Naive B cell (primary cell): ENCODE data around the gene ZNF333. TPM values are rescaled to one million over a fixed set of nuclear protein-coding genes. Genes with fewer than 3 reads are reported as not detected.
A peak's percentile ranks its signal among the peaks of the same experiment; 100 is the strongest.
"Not testable (repeated sequence)": the region's sequence is repeated elsewhere in the genome, so short reads cannot be mapped to it uniquely, and the experiment has no call there.

Source experiments
- ATAC-seq, 2 donors: fragments of 150-1000 bp; cut with Tn5 transposase; 2 replicates each; pipeline ENCODE4 v1.10.0; 2021; ENCODE audit warnings: low read depth in 2 of 2, mild to moderate bottlenecking in 2 of 2, moderate library complexity in 2 of 2
- DNase-seq: peaks from one replicate; pipeline ENCODE4 v3.0.0; 2022
- H3K27ac Mint-ChIP-seq, 6 donors: one replicate each; pipeline ENCODE4 v1.8.0; 2020 to 2022; ENCODE audit warnings: mild to moderate bottlenecking in 6 of 6, mixed read lengths in 6 of 6, moderate library complexity in 5 of 6, inconsistent platforms in 2 of 6
- H3K27me3 Mint-ChIP-seq, 3 donors: one replicate each; pipeline ENCODE4 v1.8.0; 2021 to 2022; ENCODE audit warnings: mixed read lengths in 3 of 3, mild to moderate bottlenecking in 1 of 3
- H3K36me3 Mint-ChIP-seq, 2 donors: one replicate each; pipeline ENCODE4 v1.8.0; 2020 to 2022; ENCODE audit warnings: mixed read lengths in 2 of 2, inconsistent platforms in 1 of 2, mild to moderate bottlenecking in 1 of 2
- H3K4me1 Mint-ChIP-seq, 3 donors: one replicate each; pipeline ENCODE4 v1.8.0; 2020 to 2022; ENCODE audit warnings: mixed read lengths in 3 of 3, inconsistent platforms in 1 of 3, mild to moderate bottlenecking in 1 of 3, moderate library complexity in 1 of 3
- H3K4me3 Mint-ChIP-seq, 8 donors: one replicate each; pipeline ENCODE4 v1.8.0; 2020 to 2022; ENCODE audit warnings: mild to moderate bottlenecking in 8 of 8, mixed read lengths in 8 of 8, moderate library complexity in 8 of 8, inconsistent platforms in 2 of 8
- H3K9me3 Mint-ChIP-seq, 7 donors: one replicate each; pipeline ENCODE4 v1.8.0; 2020 to 2022; ENCODE audit warnings: mixed read lengths in 7 of 7, mild to moderate bottlenecking in 5 of 7, inconsistent platforms in 2 of 7, moderate library complexity in 1 of 7
- polyA plus RNA-seq, 6 donors: library from polyadenylated mRNA; unstranded; fragments of 300-500 nt; fragmentation: Illumina TruSeq; gene quantifications; one replicate each; pipeline ENCODE4 v1.2.3, GENCODE V29; 2021; ENCODE audit warnings: low read depth in 6 of 6

ZNF333 gene
- polyA plus RNA-seq, 6 donors from 2014 or later: 8.6 to 18.1 (median 11.0) TPM

- Mint-ChIP-seq H3K4me1 (peaks cover 2 to 6% (median 4%) of the 10 kb centered on the region in 3 donors), H3K4me3 (no peak overlapping the region), H3K36me3 (no peaks in the 10 kb centered on the region), H3K27me3 (peaks cover 0 to 22% (median 9%) of the 10 kb centered on the region in 3 donors), H3K27ac (peak overlapping the region in 1 of 6 donors; percentile 44), H3K9me3 (peaks cover 0 to 2% (median 0%) of the 10 kb centered on the region in 7 donors)
- no peak for ATAC-seq
- DNase-seq: no peak
These were observed 73.8 kb downstream of the ZNF333 start for GRCh38 chr19:14763497-14764145.

DNA sequence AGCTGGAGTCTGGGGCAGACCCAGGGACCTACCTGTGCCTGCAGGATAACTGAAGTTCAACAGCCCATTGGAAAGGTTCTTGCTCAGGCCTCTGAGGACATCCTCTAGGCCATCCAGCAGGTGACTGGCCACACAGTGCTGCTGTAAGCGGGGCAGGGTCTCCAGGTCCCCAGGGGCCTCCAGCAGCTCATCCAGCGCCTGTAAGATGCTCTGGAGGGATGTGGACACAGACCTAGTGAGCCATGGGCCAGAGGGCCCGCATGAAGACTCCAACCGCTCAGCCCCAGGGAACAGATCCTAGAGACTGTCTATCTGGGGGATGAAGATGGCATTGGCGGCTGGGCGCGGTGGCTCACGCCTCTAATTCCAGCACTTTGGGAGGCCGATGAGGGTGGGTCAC, 74.6 kb downstream of the ZNF333 start:
- Mint-ChIP-seq H3K9me3 (peaks cover 0 to 2% (median 0%) of the 10 kb centered on the region in 7 donors), H3K27ac (peak overlapping the region in 1 of 6 donors; percentile 30), H3K4me1 (peaks cover 2 to 6% (median 4%) of the 10 kb centered on the region in 3 donors), H3K4me3 (no peak overlapping the region), H3K36me3 (no peaks in the 10 kb centered on the region), H3K27me3 (peaks cover 0 to 22% (median 9%) of the 10 kb centered on the region in 3 donors)
- ATAC-seq: no peak
- DNase-seq: no peak

- H3K27me3 Mint-ChIP-seq: peaks cover 0 to 22% (median 9%) of the 10 kb centered on the region in 3 donors
- not testable (repeated sequence) for ATAC-seq, H3K4me3 Mint-ChIP-seq, H3K9me3 Mint-ChIP-seq, H3K4me1 Mint-ChIP-seq, H3K36me3 Mint-ChIP-seq, DNase-seq
- H3K27ac Mint-ChIP-seq: peak overlapping the region in 2 of 6 donors; percentile 39 to 61
These were observed 75.6 kb downstream of the ZNF333 start for GRCh38 chr19:14765403-14765802.

DNA sequence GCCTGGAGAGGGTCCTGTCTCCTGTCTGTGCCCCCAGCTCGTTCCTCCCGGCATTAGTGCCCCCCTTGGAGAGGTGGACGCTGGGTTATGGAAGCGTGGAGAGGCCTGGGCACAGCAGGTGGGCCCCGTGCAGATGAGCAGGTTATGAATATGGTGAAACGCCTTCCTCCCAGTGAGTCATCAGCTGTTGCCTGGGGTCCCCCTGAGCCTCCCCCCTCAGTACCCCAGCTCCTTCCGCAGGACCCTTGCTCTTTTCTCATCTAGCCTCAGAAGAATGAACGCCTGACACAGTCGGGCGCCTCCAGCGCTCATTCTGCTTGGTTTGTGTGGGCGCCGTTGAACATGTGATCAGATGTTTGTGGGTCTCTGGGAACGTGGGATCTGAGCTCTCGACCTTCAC, 76.0 kb downstream of the ZNF333 start:
- H3K9me3 Mint-ChIP-seq, H3K4me1 Mint-ChIP-seq, DNase-seq, ATAC-seq, H3K36me3 Mint-ChIP-seq: not testable (repeated sequence)
- peaks cover 0 to 22% (median 9%) of the 10 kb centered on the region in 3 donors for H3K27me3 Mint-ChIP-seq
- peak overlapping the region in 1 of 8 donors; percentile 37 for H3K4me3 Mint-ChIP-seq
- peak overlapping the region in 1 of 6 donors; percentile 54 for H3K27ac Mint-ChIP-seq

- H3K9me3 Mint-ChIP-seq: peaks cover 0 to 2% (median 0%) of the 10 kb centered on the region in 7 donors
These were observed 77.7 kb downstream of the ZNF333 start for GRCh38 chr19:14767466-14767971.

DNA sequence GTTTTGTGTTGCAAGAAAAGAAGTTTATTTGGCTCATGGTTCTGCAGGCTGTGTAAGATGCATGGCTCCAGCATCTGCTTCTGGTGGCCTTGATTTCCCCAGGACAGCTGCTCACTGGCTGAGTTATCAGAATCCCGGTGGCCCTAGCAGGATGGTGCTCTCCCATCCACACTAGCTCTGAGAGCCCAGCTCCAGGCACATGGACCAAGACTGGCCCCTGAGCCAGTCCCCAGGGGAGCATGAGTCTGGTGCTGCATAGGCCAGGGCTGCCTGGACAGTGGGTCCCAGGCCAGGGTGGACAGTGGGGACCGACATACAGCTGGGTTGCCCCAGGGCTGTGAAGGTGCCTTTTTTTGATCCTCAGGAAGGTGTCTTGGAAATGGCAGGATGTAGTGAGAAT, 78.2 kb downstream of the ZNF333 start:
- H3K27ac Mint-ChIP-seq: peak overlapping the region in 1 of 6 donors; percentile 74
- ATAC-seq (no peak), DNase-seq (no peak)
- H3K36me3 Mint-ChIP-seq: no peaks in the 10 kb centered on the region
- peaks cover 0 to 2% (median 0%) of the 10 kb centered on the region in 7 donors for H3K9me3 Mint-ChIP-seq
- no peak overlapping the region for H3K4me3 Mint-ChIP-seq
- H3K4me1 Mint-ChIP-seq: peaks cover 8 to 12% (median 12%) of the 10 kb centered on the region in 3 donors
- peaks cover 0 to 22% (median 9%) of the 10 kb centered on the region in 3 donors for H3K27me3 Mint-ChIP-seq

More at GRCh38 chr19:14767466-14767971, 77.7 kb downstream of the ZNF333 start:
- Mint-ChIP-seq H3K27me3 (peaks cover 0 to 22% (median 9%) of the 10 kb centered on the region in 3 donors), H3K36me3 (no peaks in the 10 kb centered on the region), H3K4me1 (peaks cover 8 to 12% (median 12%) of the 10 kb centered on the region in 3 donors), H3K27ac (peak overlapping the region in 1 of 6 donors; percentile 63), H3K4me3 (no peak overlapping the region)
- no peak for DNase-seq
- no peak for ATAC-seq

- no peak overlapping the region for H3K27ac Mint-ChIP-seq
- H3K36me3 Mint-ChIP-seq: no peaks in the 10 kb centered on the region
These were observed 79.4 kb downstream of the ZNF333 start for GRCh38 chr19:14769201-14769600.

GRCh38 chr19:14770136-14770535, 80.3 kb downstream of the ZNF333 start:
- ATAC-seq (no peak), DNase-seq (no peak)
- H3K27me3 Mint-ChIP-seq: peaks cover 0 to 19% (median 9%) of the 10 kb centered on the region in 3 donors
- no peaks in the 10 kb centered on the region for H3K36me3 Mint-ChIP-seq
- peaks cover 7 to 15% (median 8%) of the 10 kb centered on the region in 3 donors for H3K4me1 Mint-ChIP-seq
- peak overlapping the region in 2 of 6 donors; percentile 2 to 65 for H3K27ac Mint-ChIP-seq
- no peak overlapping the region for H3K4me3 Mint-ChIP-seq
- peaks cover 0 to 1% (median 0%) of the 10 kb centered on the region in 7 donors for H3K9me3 Mint-ChIP-seq

More at GRCh38 chr19:14769201-14769600, 79.4 kb downstream of the ZNF333 start:
- H3K9me3 Mint-ChIP-seq: peaks cover 0 to 1% (median 0%) of the 10 kb centered on the region in 7 donors
- H3K4me1 Mint-ChIP-seq: peaks cover 7 to 15% (median 8%) of the 10 kb centered on the region in 3 donors
- H3K4me3 Mint-ChIP-seq: peak overlapping the region in 1 of 8 donors; percentile 41
- DNase-seq (no peak), ATAC-seq (no peak)
- H3K27me3 Mint-ChIP-seq: peaks cover 0 to 24% (median 10%) of the 10 kb centered on the region in 3 donors

DNA sequence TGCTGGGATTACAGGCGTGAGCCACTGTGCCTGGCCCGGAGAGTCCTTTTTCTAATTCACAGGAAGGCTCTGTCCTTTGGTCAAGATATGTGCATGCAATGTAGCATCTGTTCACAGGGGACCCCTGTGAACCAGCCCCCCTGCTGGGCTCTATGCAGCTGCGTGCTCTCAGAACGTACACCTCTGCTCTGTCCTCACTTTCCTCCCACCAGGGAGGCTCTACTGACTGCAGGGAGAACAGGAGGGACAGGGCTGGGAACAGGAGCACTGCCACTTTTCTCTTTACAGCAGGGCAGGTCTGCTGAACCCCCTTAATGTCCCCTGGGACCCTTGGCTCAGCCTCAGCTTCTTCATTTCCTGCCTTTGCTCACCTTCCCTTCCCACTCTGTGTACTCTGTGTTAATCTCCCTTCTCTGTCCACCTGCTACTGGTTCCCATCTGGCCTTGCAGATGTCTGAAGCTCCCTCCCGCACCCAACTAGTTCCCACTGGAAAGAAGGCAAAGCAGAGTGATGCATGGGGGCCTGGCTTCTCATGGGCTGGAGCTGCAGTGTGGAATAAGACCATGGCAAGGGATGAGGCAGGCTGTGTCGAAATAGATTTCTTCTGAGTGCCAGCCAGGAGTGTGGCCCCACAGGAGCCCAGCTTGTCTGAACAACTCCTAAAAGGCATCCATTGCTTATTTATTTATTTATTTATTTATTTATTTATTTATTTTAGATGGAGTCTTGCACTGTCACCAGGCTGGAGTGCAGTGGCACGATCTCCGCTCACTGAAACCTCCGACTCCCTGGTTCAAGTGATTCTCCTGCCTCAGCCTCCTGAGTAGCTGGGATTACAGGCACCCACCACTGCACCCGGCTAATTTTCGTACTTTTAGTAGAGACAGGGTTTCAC, 81.3 kb downstream of the ZNF333 start:
- Mint-ChIP-seq H3K4me1 (peaks cover 12 to 25% (median 15%) of the 10 kb centered on the region in 3 donors), H3K9me3 (no peaks in the 10 kb centered on the region), H3K27ac (no peak overlapping the region), H3K4me3 (peak overlapping the region in 1 of 8 donors; percentile 62), H3K36me3 (no peaks in the 10 kb centered on the region), H3K27me3 (peaks cover 0 to 18% (median 15%) of the 10 kb centered on the region in 3 donors)
- DNase-seq (no peak), ATAC-seq (peak in 1 of 2 donors; percentile 25)

GRCh38 chr19:14772467-14772866, 82.6 kb downstream of the ZNF333 start:
- DNase-seq: no peak
- peaks cover under 1 to 26% (median 17%) of the 10 kb centered on the region in 3 donors for H3K27me3 Mint-ChIP-seq
- H3K4me1 Mint-ChIP-seq: peaks cover 20 to 32% (median 25%) of the 10 kb centered on the region in 3 donors
- no peaks in the 10 kb centered on the region for H3K36me3 Mint-ChIP-seq
- no peak overlapping the region for H3K4me3 Mint-ChIP-seq
- ATAC-seq: no peak
- no peak overlapping the region for H3K27ac Mint-ChIP-seq
- H3K9me3 Mint-ChIP-seq: no peaks in the 10 kb centered on the region

- Mint-ChIP-seq H3K27me3 (peaks cover 3 to 31% (median 17%) of the 10 kb centered on the region in 3 donors), H3K27ac (peak overlapping the region in 1 of 6 donors; percentile 56), H3K4me1 (peaks cover 20 to 32% (median 25%) of the 10 kb centered on the region in 3 donors), H3K9me3 (no peaks in the 10 kb centered on the region), H3K4me3 (no peak overlapping the region), H3K36me3 (no peaks in the 10 kb centered on the region)
- DNase-seq: no peak
- no peak for ATAC-seq
These were observed 83.1 kb downstream of the ZNF333 start for GRCh38 chr19:14772995-14773394.

DNA sequence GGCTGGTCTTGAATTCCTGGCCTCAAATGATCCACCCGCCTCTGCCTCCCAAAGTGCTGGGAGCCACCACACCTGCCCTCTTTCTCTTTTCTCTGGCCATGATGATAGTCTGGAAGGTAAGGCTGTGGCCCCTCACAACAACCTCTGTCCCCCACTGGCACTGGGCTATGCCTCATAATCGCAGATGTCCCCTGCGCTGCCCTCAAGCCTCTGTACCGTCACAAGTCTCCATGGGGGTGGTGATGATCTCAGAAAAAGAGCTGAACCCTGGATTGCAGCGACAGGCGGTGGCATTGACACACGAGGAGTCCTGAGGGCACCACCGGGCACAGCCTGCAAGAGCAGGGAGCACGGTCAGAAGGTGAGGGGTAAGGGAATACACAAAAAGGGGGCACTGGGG, 83.9 kb downstream of the ZNF333 start:
- H3K4me3 Mint-ChIP-seq: peak overlapping the region in 2 of 8 donors; percentile 19 to 35
- H3K27me3 Mint-ChIP-seq: peaks cover 3 to 31% (median 17%) of the 10 kb centered on the region in 3 donors
- not testable (repeated sequence) for DNase-seq, H3K9me3 Mint-ChIP-seq, H3K36me3 Mint-ChIP-seq, ATAC-seq
- peak overlapping the region in 1 of 6 donors; percentile 2 for H3K27ac Mint-ChIP-seq
- H3K4me1 Mint-ChIP-seq: peaks cover 20 to 38% (median 25%) of the 10 kb centered on the region in 3 donors

DNA sequence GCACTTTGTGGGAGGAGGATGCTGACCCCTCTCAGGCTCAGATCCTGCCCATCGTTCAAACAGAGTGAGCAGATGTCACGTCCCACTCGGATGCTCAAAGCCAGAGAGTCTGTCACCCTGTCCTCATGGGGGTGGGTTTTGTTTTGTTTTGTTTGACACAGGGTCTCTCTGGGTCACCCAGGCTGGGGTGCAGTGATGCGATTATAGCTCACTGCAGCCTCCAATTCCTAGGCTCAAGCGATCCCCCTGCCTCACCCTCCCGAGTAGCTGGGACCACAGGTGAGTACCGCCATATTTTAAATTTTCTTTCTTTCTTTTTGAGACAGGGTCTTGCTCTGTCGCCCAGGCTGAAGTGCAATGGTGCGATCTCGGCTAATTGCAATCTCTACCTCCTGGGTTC, 84.5 kb downstream of the ZNF333 start:
- no peaks in the 10 kb centered on the region for H3K9me3 Mint-ChIP-seq
- ATAC-seq (no peak), DNase-seq (no peak)
- H3K4me3 Mint-ChIP-seq: no peak overlapping the region
- H3K4me1 Mint-ChIP-seq: peaks cover 20 to 39% (median 25%) of the 10 kb centered on the region in 3 donors
- H3K27ac Mint-ChIP-seq: no peak overlapping the region
- H3K27me3 Mint-ChIP-seq: peaks cover 3 to 31% (median 17%) of the 10 kb centered on the region in 3 donors
- no peaks in the 10 kb centered on the region for H3K36me3 Mint-ChIP-seq
